ENCODE data around the gene CFAP45. TPM values are rescaled to one million over a fixed set of nuclear protein-coding genes. Genes with fewer than 3 reads are reported as not detected.

The CFAP45 gene
- total and polyA plus RNA-seq, 2 experiments from 2014 or later: 0.36 TPM; not detected in 1

- no peak for TF ChIP-seq ZNF462 (CRISPR knock-in tag; IDR thresholded peaks at IDR 0.05)
- TF ChIP-seq ZNF114 (CRISPR knock-in tag; IDR thresholded peaks at IDR 0.05): no peak
Measured at GRCh38 chr1:159835356-159835755, 64.6 kb downstream of the CFAP45 start (continued).

GRCh38 chr1:159832309-159832708 is 67.7 kb downstream of the CFAP45 start:
- no peak overlapping the region for H3K4me2 ChIP-seq
- no peaks in the 10 kb centered on the region for H3K27me3 ChIP-seq (ENCODE audit: insufficient read depth)
- no peaks in the 10 kb centered on the region for H4K20me1 ChIP-seq (replicated peaks; ENCODE audit: insufficient read depth)
- H2AFZ ChIP-seq: no peak overlapping the region
- H3K79me2 ChIP-seq (replicated peaks; ENCODE audit: insufficient read depth): no peaks in the 10 kb centered on the region
- Mint-ChIP-seq H3K27ac (no peak overlapping the region), H3K4me1 (peaks cover 14% of the 10 kb centered on the region), H3K27me3 (ENCODE audit: insufficient read depth, low read depth, poor library complexity) (peaks cover 4% of the 10 kb centered on the region), H3K9me3 (no peaks in the 10 kb centered on the region; the same call in 2 of the 3 replicates), H3K36me3 (ENCODE audit: low read depth) (no peaks in the 10 kb centered on the region), H3K4me3 (no peak overlapping the region)
- H3K36me3 ChIP-seq (ENCODE audit: insufficient read depth): no peaks in the 10 kb centered on the region
- H3K4me3 ChIP-seq: no peak overlapping the region
- H3K9me2 ChIP-seq (ENCODE audit: insufficient read depth): no peaks in the 10 kb centered on the region
- no peak for DNase-seq (ENCODE audit: low spot score)
- no peaks in the 10 kb centered on the region for H3F3A ChIP-seq (replicated peaks; ENCODE audit: low read depth)
- H3K4me1 ChIP-seq (ENCODE audit: insufficient read depth): no peaks in the 10 kb centered on the region; the same call in 1 of the 2 replicates
- no peak overlapping the region for H3K27ac ChIP-seq (ENCODE audit: low read depth)
- ATAC-seq: no peak
- TF ChIP-seq EZH2phosphoT487 (IDR thresholded peaks at IDR 0.05; ENCODE audit: unreplicated experiment): no peak
- no peak for TF ChIP-seq CREB1 (CRISPR knock-in tag; IDR thresholded peaks at IDR 0.05; ENCODE audit: low read depth)
- no peak for TF ChIP-seq ZNF462 (CRISPR knock-in tag; IDR thresholded peaks at IDR 0.05)
- no peak for TF ChIP-seq JUNB (IDR thresholded peaks at IDR 0.05; ENCODE audit: unreplicated experiment)
- TF ChIP-seq NANOG (IDR thresholded peaks at IDR 0.05; ENCODE audit: borderline replicate concordance): no peak
- TF ChIP-seq CTCF (conservative IDR thresholded peaks at IDR 0.05; ENCODE audit: low read depth in 2 of 2): no peak
- TF ChIP-seq ZNF331 (CRISPR knock-in tag; IDR thresholded peaks at IDR 0.05; ENCODE audit: low read depth): no peak
- no peak for TF ChIP-seq STAT1 (IDR thresholded peaks at IDR 0.05; ENCODE audit: unreplicated experiment)

Data from GM23338 (cell line).